ENCODE measurements around the gene AGRN.
A peak's percentile ranks its signal among the peaks of the same experiment; 100 is the strongest.
"Not testable (repeated sequence)": the region's sequence is repeated elsewhere in the genome, so short reads cannot be mapped to it uniquely, and the experiment has no call there.

The AGRN gene

GRCh38 chr1:1010131-1010530, 9.8 kb upstream of the AGRN start:
- H3K27ac ChIP-seq (ENCODE audit: low read depth, low read length); H3K36me3 ChIP-seq (ENCODE audit: control insufficient read depth in 5 of 5, insufficient read depth in 5 of 5, low read length in 5 of 5); H3K4me3 ChIP-seq (ENCODE audit: low read depth in 1 of 5, low read length in 5 of 5); H3K9ac ChIP-seq (ENCODE audit: low read length in 5 of 5); H3K9me3 ChIP-seq (ENCODE audit: control insufficient read depth in 5 of 5, low read length in 5 of 5): not testable (repeated sequence)
- Histone ChIP-seq H3K4me1 (ENCODE audit: control insufficient read depth in 5 of 5, insufficient read depth in 5 of 5, low read length in 5 of 5) (peaks cover 0 to 30% (median 25%) of the 10 kb centered on the region in 5 donors), H3K27me3 (ENCODE audit: control insufficient read depth in 5 of 5, insufficient read depth in 4 of 5, low read length in 5 of 5) (peaks cover 8 to 22% (median 15%) of the 10 kb centered on the region in 5 donors)

- Histone ChIP-seq H3K27me3 (ENCODE audit: control insufficient read depth in 5 of 5, insufficient read depth in 4 of 5, low read length in 5 of 5) (peaks cover 0 to 8% (median 4%) of the 10 kb centered on the region in 5 donors), H3K4me3 (ENCODE audit: low read depth in 1 of 5, low read length in 5 of 5) (no peak overlapping the region), H3K4me1 (ENCODE audit: control insufficient read depth in 5 of 5, insufficient read depth in 5 of 5, low read length in 5 of 5) (peaks cover 0 to 23% (median 22%) of the 10 kb centered on the region in 5 donors), H3K27ac (ENCODE audit: low read depth, low read length) (no peak overlapping the region), H3K9me3 (ENCODE audit: control insufficient read depth in 5 of 5, low read length in 5 of 5) (no peaks in the 10 kb centered on the region), H3K9ac (ENCODE audit: low read length in 5 of 5) (no peak overlapping the region), H3K36me3 (ENCODE audit: control insufficient read depth in 5 of 5, insufficient read depth in 5 of 5, low read length in 5 of 5) (no peaks in the 10 kb centered on the region)
These were observed 8.4 kb upstream of the AGRN start for GRCh38 chr1:1011396-1011949.

- not testable (repeated sequence) for H3K36me3 ChIP-seq (ENCODE audit: control insufficient read depth in 5 of 5, insufficient read depth in 5 of 5, low read length in 5 of 5); H3K9me3 ChIP-seq (ENCODE audit: control insufficient read depth in 5 of 5, low read length in 5 of 5); H3K27me3 ChIP-seq (ENCODE audit: control insufficient read depth in 5 of 5, insufficient read depth in 4 of 5, low read length in 5 of 5)
- Histone ChIP-seq H3K27ac (ENCODE audit: low read depth, low read length) (peak overlapping the region; percentile 70), H3K4me1 (ENCODE audit: control insufficient read depth in 5 of 5, insufficient read depth in 5 of 5, low read length in 5 of 5) (peaks cover 0 to 23% (median 22%) of the 10 kb centered on the region in 5 donors), H3K9ac (ENCODE audit: low read length in 5 of 5) (peak overlapping the region; percentile 29 to 90 (median 82)), H3K4me3 (ENCODE audit: low read depth in 1 of 5, low read length in 5 of 5) (peak overlapping the region; percentile 80 to 95 (median 94))
These were observed 7.2 kb upstream of the AGRN start for GRCh38 chr1:1012736-1013104.

- Histone ChIP-seq H3K4me1 (ENCODE audit: control insufficient read depth in 5 of 5, insufficient read depth in 5 of 5, low read length in 5 of 5) (peaks cover 0 to 23% (median 22%) of the 10 kb centered on the region in 5 donors), H3K9ac (ENCODE audit: low read length in 5 of 5) (peak within 1 kb of the TSS; percentile 29 to 90 (median 82)), H3K36me3 (ENCODE audit: control insufficient read depth in 5 of 5, insufficient read depth in 5 of 5, low read length in 5 of 5) (no peaks in the 10 kb centered on the region), H3K27me3 (ENCODE audit: control insufficient read depth in 5 of 5, insufficient read depth in 4 of 5, low read length in 5 of 5) (peaks cover 0 to 3% (median 0%) of the 10 kb centered on the region in 5 donors), H3K27ac (ENCODE audit: low read depth, low read length) (peak within 1 kb of the TSS; percentile 70), H3K4me3 (ENCODE audit: low read depth in 1 of 5, low read length in 5 of 5) (peak within 1 kb of the TSS; percentile 80 to 95 (median 94)), H3K9me3 (ENCODE audit: control insufficient read depth in 5 of 5, low read length in 5 of 5) (no peaks in the 10 kb centered on the region)
These were observed 6.6 kb upstream of the AGRN start, which contains the start of gene ISG15 for GRCh38 chr1:1013105-1013921. TSS of gene ISG15 (plus strand) at chr1:1013497. CDS start at chr1:1013574, 77 bp downstream.

GRCh38 chr1:1013922-1014648, 5.8 kb upstream of the AGRN start:
- Histone ChIP-seq H3K4me1 (ENCODE audit: control insufficient read depth in 5 of 5, insufficient read depth in 5 of 5, low read length in 5 of 5) (peaks cover 0 to 26% (median 24%) of the 10 kb centered on the region in 5 donors), H3K27me3 (ENCODE audit: control insufficient read depth in 5 of 5, insufficient read depth in 4 of 5, low read length in 5 of 5) (peaks cover 0 to 3% (median 0%) of the 10 kb centered on the region in 5 donors), H3K9ac (ENCODE audit: low read length in 5 of 5) (peak overlapping the region in 4 of 5 donors; percentile 70 to 90 (median 82)), H3K36me3 (ENCODE audit: control insufficient read depth in 5 of 5, insufficient read depth in 5 of 5, low read length in 5 of 5) (no peaks in the 10 kb centered on the region), H3K27ac (ENCODE audit: low read depth, low read length) (peak overlapping the region; percentile 70), H3K9me3 (ENCODE audit: control insufficient read depth in 5 of 5, low read length in 5 of 5) (no peaks in the 10 kb centered on the region), H3K4me3 (ENCODE audit: low read depth in 1 of 5, low read length in 5 of 5) (peak overlapping the region; percentile 80 to 95 (median 85))

GRCh38 chr1:1014799-1015681, 4.9 kb upstream of the AGRN start:
- no peaks in the 10 kb centered on the region for H3K36me3 ChIP-seq (ENCODE audit: control insufficient read depth in 5 of 5, insufficient read depth in 5 of 5, low read length in 5 of 5)
- no peaks in the 10 kb centered on the region for H3K9me3 ChIP-seq (ENCODE audit: control insufficient read depth in 5 of 5, low read length in 5 of 5)
- no peak overlapping the region for H3K27ac ChIP-seq (ENCODE audit: low read depth, low read length)
- H3K9ac ChIP-seq (ENCODE audit: low read length in 5 of 5): peak overlapping the region in 1 of 5 donors; percentile 90
- H3K27me3 ChIP-seq (ENCODE audit: control insufficient read depth in 5 of 5, insufficient read depth in 4 of 5, low read length in 5 of 5): peaks cover 0 to 3% (median 0%) of the 10 kb centered on the region in 5 donors
- peak overlapping the region in 1 of 5 donors; percentile 95 for H3K4me3 ChIP-seq (ENCODE audit: low read depth in 1 of 5, low read length in 5 of 5)
- peaks cover 0 to 27% (median 25%) of the 10 kb centered on the region in 5 donors for H3K4me1 ChIP-seq (ENCODE audit: control insufficient read depth in 5 of 5, insufficient read depth in 5 of 5, low read length in 5 of 5)

GRCh38 chr1:1017397-1018320, 2.3 kb upstream of the AGRN start:
- H3K9me3 ChIP-seq (ENCODE audit: control insufficient read depth in 5 of 5, low read length in 5 of 5); H3K9ac ChIP-seq (ENCODE audit: low read length in 5 of 5); H3K27me3 ChIP-seq (ENCODE audit: control insufficient read depth in 5 of 5, insufficient read depth in 4 of 5, low read length in 5 of 5); H3K4me3 ChIP-seq (ENCODE audit: low read depth in 1 of 5, low read length in 5 of 5); H3K36me3 ChIP-seq (ENCODE audit: control insufficient read depth in 5 of 5, insufficient read depth in 5 of 5, low read length in 5 of 5); H3K27ac ChIP-seq (ENCODE audit: low read depth, low read length): not testable (repeated sequence)
- peaks cover 0 to 35% (median 32%) of the 10 kb centered on the region in 5 donors for H3K4me1 ChIP-seq (ENCODE audit: control insufficient read depth in 5 of 5, insufficient read depth in 5 of 5, low read length in 5 of 5)

- H3K9me3 ChIP-seq (ENCODE audit: control insufficient read depth in 5 of 5, low read length in 5 of 5); H3K4me3 ChIP-seq (ENCODE audit: low read depth in 1 of 5, low read length in 5 of 5); H3K27ac ChIP-seq (ENCODE audit: low read depth, low read length); H3K9ac ChIP-seq (ENCODE audit: low read length in 5 of 5); H3K36me3 ChIP-seq (ENCODE audit: control insufficient read depth in 5 of 5, insufficient read depth in 5 of 5, low read length in 5 of 5): not testable (repeated sequence)
- peaks cover 0 to 31% (median 27%) of the 10 kb centered on the region in 5 donors for H3K4me1 ChIP-seq (ENCODE audit: control insufficient read depth in 5 of 5, insufficient read depth in 5 of 5, low read length in 5 of 5)
- H3K27me3 ChIP-seq (ENCODE audit: control insufficient read depth in 5 of 5, insufficient read depth in 4 of 5, low read length in 5 of 5): peaks cover 0 to 13% (median 4%) of the 10 kb centered on the region in 5 donors
These were observed 1.6 kb upstream of the AGRN start for GRCh38 chr1:1018321-1018685.

All from subcutaneous abdominal adipose tissue (tissue), 5 donors.